Subcutaneous adipose tissue (tissue), 4 donors: ENCODE results near the gene GALNT17. TPM values are rescaled to one million over a fixed set of nuclear protein-coding genes. Genes with fewer than 3 reads are reported as not detected.

Experiments
- CTCF ChIP-seq: fragments of 450-650 bp; IDR thresholded peaks from one replicate; pipeline ENCODE4 v1.5.1; 2016; ENCODE audit warnings: low read depth, mild to moderate bottlenecking, control low read depth, antibody characterized with exemption, moderate library complexity
- total RNA-seq, 4 donors: library from RNA; depleted of rRNA; stranded (reverse); fragments of >200 nt; gene quantifications; one replicate each; pipeline ENCODE4 v1.1.0, GENCODE V29; 2016

GALNT17 gene
- total RNA-seq, 4 donors from 2014 or later = 1.3 to 12.2 (median 6.7) TPM

DNA sequence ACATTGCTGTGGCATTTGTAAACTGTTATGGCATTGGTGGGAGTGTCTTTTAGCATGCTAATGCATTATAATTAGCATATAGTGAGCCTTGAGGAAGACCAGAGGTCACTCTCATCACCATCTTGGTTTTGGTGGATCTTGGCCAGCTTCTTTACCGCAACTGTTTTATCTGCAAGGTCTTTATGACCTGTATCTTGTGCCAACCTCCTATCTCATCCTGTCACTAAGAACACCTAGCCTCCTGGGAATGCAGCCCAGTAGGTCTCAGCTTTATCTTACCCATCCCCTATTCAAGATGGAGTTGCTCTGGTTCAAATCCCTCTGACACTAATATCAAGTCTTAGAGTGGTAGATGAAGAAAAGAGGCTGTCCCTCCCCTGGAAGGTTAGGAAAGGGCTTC is 506.2 kb downstream of the GALNT17 start:
- no peak for TF ChIP-seq CTCF

DNA sequence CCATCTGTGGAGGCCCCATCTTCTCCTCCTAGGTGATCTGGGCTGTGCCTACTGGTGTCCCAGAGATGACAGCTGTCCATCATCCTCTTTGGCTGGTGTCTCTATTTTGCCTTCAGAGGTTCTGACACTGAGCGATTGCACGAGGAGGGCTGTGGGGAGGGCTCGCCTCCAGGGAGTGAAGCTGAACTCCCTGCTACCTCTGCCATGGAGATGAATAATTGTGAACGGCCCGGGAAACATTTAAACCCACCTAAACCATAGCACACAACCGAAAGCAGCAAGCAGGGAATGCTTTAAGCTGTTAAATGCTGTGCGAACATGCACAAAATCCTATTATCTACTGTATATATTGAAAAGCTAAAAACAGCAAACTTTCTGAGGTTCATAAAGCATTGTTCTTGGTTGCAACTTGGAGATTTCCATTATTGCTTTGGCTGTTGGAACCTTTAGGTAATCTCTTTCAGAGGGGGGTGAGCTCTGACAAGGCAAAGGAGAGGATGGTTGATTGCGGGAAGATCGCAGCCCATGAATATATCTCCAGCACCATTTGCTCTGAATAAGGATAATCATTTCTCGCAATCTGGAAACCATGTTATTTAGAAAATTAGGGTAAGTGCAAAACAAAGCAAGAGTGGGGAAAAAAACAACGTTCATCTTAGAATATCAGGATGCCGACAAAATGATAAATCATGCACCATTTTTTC is 507.6 kb downstream of the GALNT17 start:
- TF ChIP-seq CTCF = no peak

- no peak for TF ChIP-seq CTCF
Observed at GRCh38 chr7:71645836-71646235, 513.9 kb downstream of the GALNT17 start.

- no peak for TF ChIP-seq CTCF
Observed at GRCh38 chr7:71649812-71650211, 517.9 kb downstream of the GALNT17 start.

GRCh38 chr7:71650653-71651337 is 518.9 kb downstream of the GALNT17 start:
- no peak for TF ChIP-seq CTCF

DNA sequence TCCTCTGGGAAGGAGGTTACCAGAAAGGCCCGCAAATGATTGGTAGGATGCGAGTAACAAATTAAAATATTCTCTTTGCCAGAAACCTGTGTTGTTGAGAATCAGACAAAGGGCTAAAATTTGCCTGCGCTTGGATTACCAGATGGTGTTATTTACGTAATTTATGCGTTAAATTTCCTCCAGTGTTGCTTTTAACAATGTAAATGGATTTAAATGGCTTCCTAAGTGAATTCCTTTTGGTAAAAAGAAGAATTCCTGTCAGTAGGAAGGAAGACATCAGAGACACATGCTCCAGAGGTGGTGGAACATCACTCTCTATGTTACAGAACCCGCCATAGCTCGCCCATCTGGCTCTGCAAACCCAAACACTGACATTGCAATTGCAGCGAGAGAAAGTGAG is 520.6 kb downstream of the GALNT17 start:
- TF ChIP-seq CTCF = no peak

GRCh38 chr7:71657386-71657785 is 525.4 kb downstream of the GALNT17 start:
- no peak for TF ChIP-seq CTCF
